ENCODE results near the gene WDR38.

DNA sequence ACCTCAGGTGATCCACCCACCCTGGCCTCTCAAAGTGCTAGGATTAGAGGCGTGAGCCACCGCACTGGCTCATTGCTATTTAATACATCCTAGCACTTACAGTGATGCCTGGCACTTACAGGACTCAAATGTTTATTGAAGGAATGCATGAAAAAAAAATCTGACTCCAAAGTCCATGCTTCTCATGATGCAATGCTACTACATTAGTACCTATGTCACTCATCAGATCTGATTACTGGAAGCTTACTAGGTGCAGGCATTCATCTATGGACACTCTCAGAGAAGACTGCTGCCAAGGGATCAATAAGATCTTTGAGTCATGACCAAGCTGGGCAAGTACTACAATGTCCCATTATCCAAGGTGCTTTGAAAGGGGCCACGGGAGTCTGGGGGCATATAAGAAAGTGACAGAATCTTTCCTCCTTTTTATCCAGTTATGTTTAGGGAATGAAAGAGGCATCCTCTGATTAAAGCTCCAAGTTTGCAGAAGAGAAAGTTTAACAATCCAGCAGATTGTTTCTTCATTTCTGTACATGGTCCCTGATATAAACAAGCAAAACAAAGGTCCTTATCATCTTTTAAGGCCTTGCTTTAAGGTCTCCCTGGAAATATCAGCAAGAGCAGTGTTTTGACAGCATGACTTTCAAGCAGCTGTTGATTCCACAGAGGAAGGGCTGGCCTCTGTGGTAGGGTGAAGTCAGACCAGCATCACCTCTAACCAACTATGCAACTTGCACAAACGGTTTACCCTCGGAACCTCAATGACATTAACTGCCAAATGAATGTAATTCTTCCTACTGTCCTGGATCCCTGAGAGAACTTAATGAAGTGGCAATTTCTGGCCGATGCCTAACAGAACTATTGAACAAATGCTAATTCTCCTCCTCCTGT lies 44.6 kb downstream of the WDR38 start:
- TF ChIP-seq EP300 (IDR thresholded peaks at IDR 0.05; ENCODE audit: low read depth in 2 of 2, low read length in 2 of 2) (peak; percentile 66 to 74; a peak in 2 of 4 replicates), EP300 (CRISPR knock-in tag; IDR thresholded peaks at IDR 0.05; ENCODE audit: borderline replicate concordance) (peak; percentile 52; the same call in 1 of the 2 replicates), ZNF660 (CRISPR knock-in tag; IDR thresholded peaks at IDR 0.05; ENCODE audit: borderline replicate concordance, low read depth) (no peak), CHD2 (IDR thresholded peaks at IDR 0.05; ENCODE audit: low read depth, low read length) (no peak), HHEX (CRISPR knock-in tag; IDR thresholded peaks at IDR 0.05) (no peak), ZNF124 (CRISPR knock-in tag; IDR thresholded peaks at IDR 0.05) (no peak), SMYD3 (CRISPR knock-in tag; IDR thresholded peaks at IDR 0.05) (peak; percentile 11; the same call in 1 of the 2 replicates), ZNF546 (CRISPR knock-in tag; conservative IDR thresholded peaks at IDR 0.05) (no peak), ADNP (CRISPR knock-in tag; IDR thresholded peaks at IDR 0.05) (no peak), TAF1 (CRISPR knock-in tag; IDR thresholded peaks at IDR 0.05) (no peak), ZZZ3 (CRISPR knock-in tag; IDR thresholded peaks at IDR 0.05; ENCODE audit: borderline replicate concordance) (no peak)
- TF ChIP-seq, protein P1, sequence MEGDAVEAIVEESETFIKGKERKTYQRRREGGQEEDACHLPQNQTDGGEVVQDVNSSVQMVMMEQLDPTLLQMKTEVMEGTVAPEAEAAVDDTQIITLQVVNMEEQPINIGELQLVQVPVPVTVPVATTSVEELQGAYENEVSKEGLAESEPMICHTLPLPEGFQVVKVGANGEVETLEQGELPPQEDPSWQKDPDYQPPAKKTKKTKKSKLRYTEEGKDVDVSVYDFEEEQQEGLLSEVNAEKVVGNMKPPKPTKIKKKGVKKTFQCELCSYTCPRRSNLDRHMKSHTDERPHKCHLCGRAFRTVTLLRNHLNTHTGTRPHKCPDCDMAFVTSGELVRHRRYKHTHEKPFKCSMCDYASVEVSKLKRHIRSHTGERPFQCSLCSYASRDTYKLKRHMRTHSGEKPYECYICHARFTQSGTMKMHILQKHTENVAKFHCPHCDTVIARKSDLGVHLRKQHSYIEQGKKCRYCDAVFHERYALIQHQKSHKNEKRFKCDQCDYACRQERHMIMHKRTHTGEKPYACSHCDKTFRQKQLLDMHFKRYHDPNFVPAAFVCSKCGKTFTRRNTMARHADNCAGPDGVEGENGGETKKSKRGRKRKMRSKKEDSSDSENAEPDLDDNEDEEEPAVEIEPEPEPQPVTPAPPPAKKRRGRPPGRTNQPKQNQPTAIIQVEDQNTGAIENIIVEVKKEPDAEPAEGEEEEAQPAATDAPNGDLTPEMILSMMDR (CRISPR knock-in tag; IDR thresholded peaks at IDR 0.05), result no peak
